ENCODE data around the gene SAMD4A.

The SAMD4A gene

GRCh38 chr14:54728700-54729527, 162.0 kb downstream of the SAMD4A start:
- no peak for DNase-seq (ENCODE audit: low read depth)
- TF ChIP-seq, protein P1, sequence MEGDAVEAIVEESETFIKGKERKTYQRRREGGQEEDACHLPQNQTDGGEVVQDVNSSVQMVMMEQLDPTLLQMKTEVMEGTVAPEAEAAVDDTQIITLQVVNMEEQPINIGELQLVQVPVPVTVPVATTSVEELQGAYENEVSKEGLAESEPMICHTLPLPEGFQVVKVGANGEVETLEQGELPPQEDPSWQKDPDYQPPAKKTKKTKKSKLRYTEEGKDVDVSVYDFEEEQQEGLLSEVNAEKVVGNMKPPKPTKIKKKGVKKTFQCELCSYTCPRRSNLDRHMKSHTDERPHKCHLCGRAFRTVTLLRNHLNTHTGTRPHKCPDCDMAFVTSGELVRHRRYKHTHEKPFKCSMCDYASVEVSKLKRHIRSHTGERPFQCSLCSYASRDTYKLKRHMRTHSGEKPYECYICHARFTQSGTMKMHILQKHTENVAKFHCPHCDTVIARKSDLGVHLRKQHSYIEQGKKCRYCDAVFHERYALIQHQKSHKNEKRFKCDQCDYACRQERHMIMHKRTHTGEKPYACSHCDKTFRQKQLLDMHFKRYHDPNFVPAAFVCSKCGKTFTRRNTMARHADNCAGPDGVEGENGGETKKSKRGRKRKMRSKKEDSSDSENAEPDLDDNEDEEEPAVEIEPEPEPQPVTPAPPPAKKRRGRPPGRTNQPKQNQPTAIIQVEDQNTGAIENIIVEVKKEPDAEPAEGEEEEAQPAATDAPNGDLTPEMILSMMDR (IDR thresholded peaks at IDR 0.05; ENCODE audit: low read depth, low read length, missing control alignments): no peak
- no peak overlapping the region for H3K4me3 ChIP-seq (ENCODE audit: low read depth, low read length)

- TF ChIP-seq, protein P1 (IDR thresholded peaks at IDR 0.05; ENCODE audit: low read depth, low read length, missing control alignments): no peak
- DNase-seq (ENCODE audit: low read depth): peak; percentile 79
- peak overlapping the region; percentile 11; the same call in 1 of the 2 replicates for H3K4me3 ChIP-seq (ENCODE audit: low read depth, low read length)
Observed at GRCh38 chr14:54730156-54730961, 163.4 kb downstream of the SAMD4A start.

DNA sequence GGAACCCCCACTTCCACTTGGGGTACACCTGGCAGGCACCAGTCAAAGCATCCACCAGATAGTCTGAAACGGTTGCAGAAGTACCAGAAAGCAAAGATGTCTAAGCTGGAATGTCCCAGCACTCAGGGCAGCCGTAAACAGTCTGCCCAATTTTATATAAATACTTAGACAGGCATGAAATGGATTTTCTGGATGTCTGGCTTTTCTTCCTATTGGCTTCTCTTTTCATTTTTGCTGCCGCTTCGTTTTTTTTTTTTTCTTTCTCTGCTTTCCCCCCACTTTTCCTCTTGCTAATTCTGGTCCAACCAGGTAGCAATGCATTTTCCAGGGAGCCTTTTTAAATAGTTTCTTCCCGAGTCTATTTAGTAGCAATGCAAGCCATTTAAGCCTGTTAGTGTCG, 168.0 kb downstream of the SAMD4A start:
- H3K4me3 ChIP-seq (ENCODE audit: low read depth, low read length): no peak overlapping the region
- DNase-seq (ENCODE audit: low read depth): no peak
- TF ChIP-seq, protein P1 (IDR thresholded peaks at IDR 0.05; ENCODE audit: low read depth, low read length, missing control alignments): no peak

DNA sequence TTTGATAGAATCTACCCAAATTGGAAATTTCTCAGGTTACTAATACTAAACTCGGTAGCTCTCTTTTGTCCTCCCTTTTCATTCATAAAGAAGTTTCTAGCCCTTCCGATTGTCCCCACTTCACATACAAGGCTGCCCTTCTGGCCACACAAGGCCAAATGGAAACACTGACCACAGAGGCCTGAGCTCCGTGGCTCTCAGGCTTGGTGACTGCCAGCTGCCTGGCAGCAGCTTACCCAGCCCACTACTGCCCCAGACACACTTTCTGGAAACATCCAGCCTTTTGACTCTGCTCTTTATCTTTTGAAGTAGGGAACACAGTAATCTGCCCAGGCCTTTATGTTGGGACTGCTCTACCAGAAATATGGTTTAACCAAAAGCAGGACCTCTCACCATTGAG, 168.5 kb downstream of the SAMD4A start:
- TF ChIP-seq, protein P1 (IDR thresholded peaks at IDR 0.05; ENCODE audit: low read depth, low read length, missing control alignments): no peak
- DNase-seq (ENCODE audit: low read depth): no peak
- no peak overlapping the region for H3K4me3 ChIP-seq (ENCODE audit: low read depth, low read length)

- DNase-seq (ENCODE audit: low read depth): no peak
- no peak overlapping the region for H3K4me3 ChIP-seq (ENCODE audit: low read depth, low read length)
- TF ChIP-seq, protein P1 (IDR thresholded peaks at IDR 0.05; ENCODE audit: low read depth, low read length, missing control alignments): no peak
Observed at GRCh38 chr14:54737132-54737711, 170.3 kb downstream of the SAMD4A start.

GRCh38 chr14:54738009-54738408, 171.1 kb downstream of the SAMD4A start:
- H3K4me3 ChIP-seq (ENCODE audit: low read depth, low read length): no peak overlapping the region
- DNase-seq (ENCODE audit: low read depth): no peak
- TF ChIP-seq, protein P1 (IDR thresholded peaks at IDR 0.05; ENCODE audit: low read depth, low read length, missing control alignments): no peak
